T47D (cell line): ENCODE results near the gene RANBP17.

Experiments
- DNase-seq, 2 experiments: peaks; one replicate each; pipeline versions ENCODE4 v3.0.0 to v3.0.0-alpha.2; 2011 to 2012; ENCODE audit warnings: low read depth in 1 of 2, low spot score in 1 of 2
- JUND ChIP-seq: IDR thresholded peaks from 2 replicates; pipeline ENCODE4 v1.6.1; 2012; ENCODE audit warnings: low read depth
- in situ Hi-C: cut with HindIII; loops from 2 replicates; pipeline ENCODE4 v1.10.0; 2016; ENCODE audit warnings: low sequenced_read_pairs, low pct_unique_long_range_greater_than_20kb

Gene RANBP17

DNA sequence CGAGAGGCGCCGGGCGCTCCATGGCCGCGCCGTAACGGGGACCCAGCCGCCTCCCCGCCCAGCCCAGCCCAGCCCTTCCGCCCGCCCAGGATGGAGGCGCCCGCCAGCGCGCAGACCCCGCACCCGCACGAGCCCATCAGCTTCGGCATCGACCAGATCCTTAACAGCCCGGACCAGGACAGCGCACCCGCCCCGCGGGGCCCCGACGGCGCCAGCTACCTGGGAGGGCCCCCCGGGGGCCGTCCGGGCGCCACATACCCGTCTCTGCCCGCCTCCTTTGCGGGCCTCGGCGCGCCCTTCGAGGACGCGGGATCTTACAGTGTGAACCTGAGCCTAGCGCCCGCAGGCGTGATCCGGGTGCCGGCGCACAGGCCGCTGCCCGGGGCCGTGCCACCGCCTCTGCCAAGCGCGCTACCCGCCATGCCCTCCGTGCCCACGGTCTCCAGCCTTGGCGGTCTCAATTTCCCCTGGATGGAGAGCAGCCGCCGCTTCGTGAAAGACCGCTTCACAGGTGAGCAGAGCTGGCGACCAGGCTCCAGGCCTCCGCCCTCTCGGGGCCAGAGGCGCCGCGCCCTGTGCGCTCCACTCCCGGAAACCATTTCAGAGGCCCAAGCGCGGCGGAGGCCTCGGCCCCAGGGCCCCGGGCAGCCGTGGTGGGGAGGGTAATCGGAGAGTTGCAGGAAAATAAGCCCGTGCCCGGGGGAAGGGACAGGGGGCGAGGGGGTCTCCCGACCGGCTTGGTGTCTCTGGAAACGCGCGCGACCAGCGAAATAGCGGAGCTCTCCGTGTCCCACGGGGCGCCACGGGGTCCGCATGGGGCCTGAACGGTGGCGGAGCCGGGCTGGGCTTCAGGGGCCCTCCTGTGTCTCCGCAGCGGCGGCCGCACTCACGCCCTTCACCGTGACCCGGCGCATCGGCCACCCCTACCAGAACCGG is 447.7 kb downstream of the RANBP17 start:
- DNase-seq: no peak
- in situ Hi-C loops: no loop called here
- no peak for TF ChIP-seq JUND

DNA sequence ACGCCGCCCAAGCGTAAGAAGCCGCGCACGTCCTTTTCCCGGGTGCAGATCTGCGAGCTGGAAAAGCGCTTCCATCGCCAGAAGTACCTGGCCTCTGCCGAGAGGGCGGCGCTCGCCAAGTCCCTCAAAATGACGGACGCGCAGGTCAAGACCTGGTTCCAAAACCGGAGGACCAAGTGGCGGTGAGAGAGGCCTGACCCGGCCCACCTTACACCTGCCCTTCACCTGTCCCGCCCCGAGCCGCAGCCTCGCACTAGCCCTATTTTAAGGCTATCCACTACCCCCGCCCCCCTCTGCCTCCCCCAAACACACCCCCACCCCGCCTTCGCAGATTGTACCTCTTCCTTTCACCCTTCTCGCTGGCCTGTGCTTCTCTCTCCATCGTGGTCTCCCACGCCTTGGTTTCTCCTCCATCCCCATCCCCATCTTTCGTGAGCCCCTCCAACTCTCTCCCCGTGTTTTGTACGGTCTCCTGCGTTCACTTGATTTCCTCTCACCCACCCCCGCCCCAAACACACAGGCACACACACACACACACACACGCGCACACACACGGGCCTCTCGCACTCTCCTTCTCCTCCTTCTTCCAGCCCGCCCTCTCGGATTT is 448.5 kb downstream of the RANBP17 start:
- no peak for TF ChIP-seq JUND
- in situ Hi-C loops: no loop called here
- DNase-seq: no peak

DNA sequence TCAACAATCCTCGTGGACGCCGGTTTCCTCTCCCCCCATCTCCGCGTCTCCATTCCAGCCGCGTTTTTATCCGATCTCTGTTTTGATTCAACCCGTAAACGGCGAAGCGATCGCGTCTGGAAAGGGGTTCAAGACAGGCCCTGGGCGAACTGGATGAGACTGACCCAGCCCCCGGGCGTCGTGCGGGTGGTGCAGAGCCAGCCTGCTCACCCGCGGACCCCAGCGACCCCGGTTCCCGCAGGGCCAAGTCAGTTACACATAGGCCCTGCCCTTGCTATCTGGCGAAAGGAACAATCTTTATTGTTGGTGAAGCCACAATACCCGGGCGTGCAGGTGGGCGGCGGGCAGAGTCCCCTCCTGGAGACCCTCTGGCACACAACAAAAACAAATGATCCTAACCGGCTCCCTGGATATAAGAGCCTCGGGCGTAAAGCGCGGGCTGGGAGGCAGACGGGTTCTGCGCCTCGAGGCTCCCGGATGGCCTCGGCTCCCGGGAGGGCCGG is 449.1 kb downstream of the RANBP17 start:
- TF ChIP-seq JUND: no peak
- DNase-seq: no peak
- in situ Hi-C loops: no loop called here

DNA sequence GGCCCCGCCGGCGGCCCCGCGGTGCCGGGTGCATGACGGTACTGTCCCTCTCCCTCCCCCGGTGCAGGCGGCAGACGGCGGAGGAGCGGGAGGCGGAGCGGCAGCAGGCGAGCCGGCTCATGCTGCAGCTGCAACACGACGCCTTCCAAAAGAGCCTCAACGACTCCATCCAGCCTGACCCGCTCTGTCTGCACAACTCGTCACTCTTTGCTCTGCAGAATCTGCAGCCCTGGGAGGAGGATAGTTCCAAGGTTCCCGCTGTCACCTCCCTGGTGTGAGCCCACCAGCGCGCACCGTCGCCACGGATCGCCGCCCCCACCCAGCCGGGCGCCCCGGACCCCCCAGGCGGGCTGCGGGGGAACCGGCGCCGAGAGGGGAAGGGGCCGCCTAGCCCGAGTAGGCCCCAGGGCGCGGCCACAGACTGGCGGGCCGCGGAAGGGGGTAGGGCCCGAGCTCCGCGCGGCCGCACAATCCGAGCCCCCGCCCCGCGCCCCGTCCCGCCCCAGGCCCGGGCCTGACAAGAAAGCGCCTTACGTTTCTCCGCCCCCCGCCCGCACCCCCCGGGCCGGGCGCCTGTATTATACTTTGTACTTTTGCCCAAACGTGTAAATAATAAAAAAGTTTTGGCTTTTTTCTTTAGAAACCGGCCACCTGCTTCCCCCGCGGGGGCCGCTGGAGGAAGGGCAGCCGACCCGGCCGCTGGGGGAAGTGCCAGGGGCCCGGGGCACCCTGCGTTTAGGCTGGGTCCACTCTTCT is 449.7 kb downstream of the RANBP17 start:
- TF ChIP-seq JUND: no peak
- in situ Hi-C loops: no loop called here
- DNase-seq: no peak

DNA sequence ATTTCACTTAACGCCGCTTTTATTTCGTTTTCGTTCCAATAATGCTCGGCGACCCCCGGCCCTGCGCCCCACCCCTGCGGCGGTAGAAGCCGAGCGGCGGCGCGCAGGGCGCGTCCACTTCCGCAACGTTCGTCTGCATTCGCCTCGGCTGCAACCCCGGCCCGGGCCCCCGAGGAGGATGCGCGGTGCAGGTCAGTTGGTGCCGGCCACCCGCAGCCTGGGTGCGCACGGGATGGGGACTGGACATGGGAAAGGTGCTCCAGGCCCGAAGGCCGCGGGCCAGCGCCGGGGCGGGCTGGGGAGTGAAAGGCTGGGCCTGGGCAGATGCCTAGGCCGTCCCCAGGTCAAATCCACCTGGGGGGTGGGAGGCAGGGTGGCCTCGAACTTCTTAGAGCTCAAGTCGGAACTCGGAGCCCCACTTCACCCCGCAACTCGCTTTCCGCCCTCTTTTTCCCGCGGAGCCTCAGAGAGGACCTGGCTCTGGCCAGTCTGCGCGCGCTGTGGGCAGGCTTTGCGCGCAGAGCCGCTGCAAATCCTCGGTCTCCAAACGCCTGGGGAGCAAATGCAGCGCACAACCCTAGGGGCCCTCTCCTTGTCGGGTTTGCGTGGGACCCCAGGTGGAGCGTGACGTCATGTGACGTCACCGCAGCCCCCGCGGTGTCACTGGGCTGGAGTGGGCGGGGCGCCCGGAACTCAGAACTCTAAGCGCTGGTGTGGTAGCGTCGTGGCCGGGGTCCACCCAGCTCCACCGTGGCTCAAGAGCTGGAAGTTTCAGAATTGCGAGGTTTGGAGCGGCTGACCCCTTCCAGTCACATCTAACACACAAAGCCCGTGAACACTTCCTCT is 450.5 kb downstream of the RANBP17 start:
- no peak for DNase-seq
- no peak for TF ChIP-seq JUND
- in situ Hi-C loops: no loop called here

DNA sequence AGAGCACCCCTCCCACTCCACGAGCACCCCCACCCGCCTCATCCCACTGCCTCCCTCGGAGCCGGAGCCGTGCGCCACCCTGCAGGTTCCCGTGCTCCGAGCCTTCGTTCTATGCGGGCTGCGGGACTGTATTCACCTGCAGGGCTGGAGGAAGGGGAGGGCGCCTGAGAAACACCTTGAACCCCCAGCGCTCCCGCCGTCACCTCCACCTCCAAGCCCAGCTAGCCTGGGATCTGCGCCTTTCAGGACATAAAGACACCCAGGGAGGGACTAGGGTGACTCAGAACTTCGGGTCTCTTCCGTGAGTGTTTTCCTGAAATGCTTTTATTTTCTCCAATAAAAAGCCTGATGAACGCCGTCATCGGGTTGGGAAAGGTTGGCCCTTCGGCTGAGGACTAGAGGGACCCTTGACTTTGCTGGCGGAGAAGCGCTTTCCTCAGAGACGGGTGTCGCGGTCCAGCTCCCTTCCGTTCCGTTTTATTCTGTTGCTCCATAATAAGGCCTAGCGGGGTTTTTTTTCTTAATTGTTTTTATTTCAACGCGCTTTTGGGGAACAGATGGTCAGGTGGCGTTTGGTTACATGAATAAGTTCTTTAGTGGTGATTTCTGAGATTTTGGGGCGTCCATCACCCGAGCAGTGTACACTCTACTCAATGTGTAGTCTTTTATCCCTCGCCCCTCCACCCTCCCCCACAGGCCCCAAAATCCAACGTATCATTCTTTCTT is 451.8 kb downstream of the RANBP17 start:
- in situ Hi-C loops: no loop called here
- no peak for TF ChIP-seq JUND
- no peak for DNase-seq

DNA sequence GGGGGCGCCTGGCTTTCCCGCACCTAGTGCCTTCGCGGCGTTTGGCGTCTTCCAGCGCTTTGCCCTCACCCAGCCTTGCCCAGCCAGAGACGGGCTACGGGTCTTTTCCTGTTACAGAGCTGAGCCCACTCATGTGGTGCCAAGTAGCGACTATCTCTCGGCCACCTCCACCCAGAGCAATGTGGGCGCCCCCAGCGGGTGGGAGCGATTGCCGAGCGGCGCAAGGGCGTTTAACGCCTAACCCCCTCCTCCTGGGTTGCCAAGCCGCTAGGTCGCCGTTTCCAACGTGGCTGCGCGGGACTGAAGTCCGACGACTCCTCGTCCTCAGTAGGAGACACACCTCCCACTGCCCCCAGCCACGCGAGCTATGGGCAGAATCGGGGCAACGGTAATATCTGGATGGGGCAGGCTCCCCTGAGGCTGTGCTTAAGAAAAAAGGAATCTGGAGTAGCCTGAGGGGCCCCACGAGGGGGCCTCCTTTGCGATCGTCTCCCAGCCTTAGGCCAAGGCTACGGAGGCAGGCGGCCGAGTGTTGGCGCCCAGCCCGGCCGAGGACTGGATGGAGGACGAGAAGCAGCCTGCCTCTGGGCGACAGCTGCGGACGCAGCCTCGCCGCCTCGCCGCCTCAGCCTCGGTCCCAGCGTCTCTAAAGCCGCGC is 453.0 kb downstream of the RANBP17 start:
- no peak for DNase-seq
- in situ Hi-C loops: no loop called here
- no peak for TF ChIP-seq JUND

DNA sequence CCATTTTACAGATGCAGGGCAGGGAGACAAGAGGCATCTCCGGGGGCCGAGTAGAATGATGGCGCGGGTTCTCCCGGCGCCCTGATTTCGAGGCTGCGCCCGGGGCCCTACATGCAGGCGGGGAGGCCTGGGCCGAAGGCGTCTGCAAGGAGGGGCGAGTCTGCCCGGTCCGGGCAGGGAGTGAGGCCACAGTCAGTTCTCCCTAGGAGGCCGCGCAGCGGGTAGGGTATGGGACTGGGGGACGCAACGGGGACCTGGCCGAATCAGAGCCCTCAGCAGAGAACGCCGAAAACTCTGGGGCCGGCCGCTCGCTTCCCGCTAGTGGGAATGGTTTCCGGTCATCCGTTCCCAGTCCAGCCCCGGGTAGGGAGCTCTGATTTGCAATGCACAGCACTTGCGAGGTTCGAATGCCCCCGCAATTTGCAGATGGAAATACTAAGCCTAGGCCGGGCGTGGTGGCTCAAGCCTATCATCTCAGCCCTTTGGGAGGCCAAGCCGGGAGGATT is 453.6 kb downstream of the RANBP17 start:
- in situ Hi-C loops: no loop called here
- no peak for TF ChIP-seq JUND
- DNase-seq: no peak

DNA sequence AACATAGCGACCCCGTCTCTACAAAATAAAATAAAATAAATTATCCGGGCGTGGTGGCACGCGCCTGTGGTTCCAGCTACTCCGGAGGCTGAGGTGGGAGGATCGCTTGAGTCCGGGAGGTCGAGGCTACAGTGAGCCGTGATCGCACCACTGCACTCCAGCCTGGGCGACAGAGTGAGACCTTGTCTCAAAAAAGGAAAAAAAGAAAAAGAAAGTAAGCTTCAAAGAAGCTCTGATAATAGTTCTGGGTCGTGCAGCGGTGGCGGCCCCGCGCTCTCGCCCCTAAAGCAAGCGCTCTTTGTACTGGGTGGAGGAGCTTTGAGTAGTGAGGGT is 454.1 kb downstream of the RANBP17 start:
- in situ Hi-C loops: no loop called here
- DNase-seq: no peak
- TF ChIP-seq JUND: no peak

DNA sequence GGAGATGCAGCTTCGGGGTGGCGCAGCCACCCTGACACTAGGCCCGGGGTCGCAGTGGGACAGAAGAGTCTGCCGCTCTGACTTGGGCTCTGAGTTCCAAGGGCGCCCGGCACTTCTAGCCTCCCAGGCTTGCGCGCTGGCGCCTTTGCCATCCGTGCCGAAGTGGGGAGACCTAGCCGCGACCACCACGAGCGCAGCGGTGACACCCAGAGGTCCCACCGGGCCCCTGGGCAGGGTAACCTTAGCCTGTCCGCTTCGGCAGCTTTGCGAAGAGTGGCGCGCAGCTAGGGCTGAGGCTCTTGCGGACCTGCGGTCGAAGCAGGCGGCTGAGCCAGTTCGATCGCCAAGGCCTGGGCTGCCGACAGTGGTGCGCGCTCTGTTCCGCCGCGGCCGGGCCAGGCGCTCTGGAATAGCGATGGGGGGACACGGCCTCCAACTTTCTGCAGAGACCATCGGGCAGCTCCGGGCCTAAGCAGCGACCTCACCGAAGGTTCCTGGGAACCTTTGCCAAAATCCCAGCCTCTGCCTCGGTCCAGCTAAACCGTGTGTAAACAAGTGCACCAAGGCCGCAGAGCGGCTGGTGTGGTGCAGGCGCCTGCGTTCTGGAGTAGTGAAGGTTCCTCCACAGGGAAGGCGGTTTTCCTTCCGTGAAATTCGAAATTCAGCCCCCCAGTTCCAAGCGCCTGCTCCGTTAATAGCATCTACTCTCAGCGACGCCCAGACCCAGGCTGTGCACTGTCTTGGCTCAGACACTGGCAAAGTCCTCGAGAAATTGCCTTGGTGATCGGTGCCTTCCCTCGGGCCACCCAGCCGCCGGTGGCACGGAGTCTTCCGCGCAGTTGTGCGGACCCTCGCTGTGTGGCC is 454.7 kb downstream of the RANBP17 start:
- no peak for DNase-seq
- no peak for TF ChIP-seq JUND
- in situ Hi-C loops: no loop called here
